ENCODE data around the gene ZNF892. TPM values are rescaled to one million over a fixed set of nuclear protein-coding genes. Genes with fewer than 3 reads are reported as not detected.

ZNF892 gene
- polyA plus RNA-seq, 1 donor from 2014 or later, result 2.1 TPM

Other genes starting within 250 kb of the ZNF892 start
- 206 TPM for gene MAL, start 181.8 kb upstream of the ZNF892 start, polyA plus RNA-seq (ENCODE audit: insufficient read depth, low read depth, low replicate concordance)
- 36.1 TPM for gene MRPS5, start 85.7 kb upstream of the ZNF892 start, polyA plus RNA-seq (ENCODE audit: insufficient read depth, low read depth, low replicate concordance)
- gene ZNF514, start 47.7 kb upstream of the ZNF892 start, polyA plus RNA-seq (ENCODE audit: insufficient read depth, low read depth, low replicate concordance), result 7.5 TPM
- 2.8 TPM for gene ZNF2, start 41.7 kb upstream of the ZNF892 start, polyA plus RNA-seq (ENCODE audit: insufficient read depth, low read depth, low replicate concordance)
- gene PROM2, start 66.9 kb downstream of the ZNF892 start, polyA plus RNA-seq (ENCODE audit: insufficient read depth, low read depth, low replicate concordance), result 1.7 TPM
- 29.5 TPM for gene KCNIP3, start 89.8 kb downstream of the ZNF892 start, polyA plus RNA-seq (ENCODE audit: insufficient read depth, low read depth, low replicate concordance)
- 20.8 TPM for gene FAHD2A, start 195.2 kb downstream of the ZNF892 start, polyA plus RNA-seq (ENCODE audit: insufficient read depth, low read depth, low replicate concordance)